ENCODE results near the gene IGSF8. TPM values are rescaled to one million over a fixed set of nuclear protein-coding genes. Genes with fewer than 3 reads are reported as not detected.

Gene IGSF8
- total and polyA plus RNA-seq, 2 experiments from 2014 or later: 32.9 to 52.2 TPM

DNA sequence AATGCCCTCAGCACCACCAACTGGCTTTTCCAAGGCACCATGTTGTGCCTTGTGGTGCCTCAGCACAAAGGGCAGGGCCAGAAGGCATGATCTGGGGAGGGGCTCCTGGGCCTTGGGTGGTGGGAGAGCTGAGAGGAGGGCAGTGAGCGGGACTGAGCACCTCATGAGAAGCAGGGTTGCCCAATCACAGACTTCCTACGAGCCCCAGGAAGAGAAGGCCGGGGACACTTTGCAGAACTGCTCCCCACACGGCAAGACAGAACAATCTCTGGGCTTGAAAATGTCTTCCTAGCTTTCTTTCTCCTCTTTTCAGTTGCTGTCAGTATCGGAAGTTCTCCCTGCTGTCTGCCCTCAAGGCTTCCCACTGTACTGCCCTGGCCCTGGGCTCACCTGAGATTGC lies 35.2 kb downstream of the IGSF8 start:
- Histone ChIP-seq H3K27ac (no peak overlapping the region), H3K9ac (no peak overlapping the region), H3K79me2 (ENCODE audit: insufficient read depth) (no peaks in the 10 kb centered on the region), H3K4me1 (ENCODE audit: insufficient read depth) (no peaks in the 10 kb centered on the region), H3F3A (ENCODE audit: insufficient read depth) (no peaks in the 10 kb centered on the region), H3K27me3 (replicated peaks; ENCODE audit: insufficient read depth) (peaks cover 23% of the 10 kb centered on the region), H3K9me2 (ENCODE audit: insufficient read depth) (no peaks in the 10 kb centered on the region), H3K36me3 (ENCODE audit: low read depth) (no peaks in the 10 kb centered on the region), H4K20me1 (ENCODE audit: insufficient read depth) (no peaks in the 10 kb centered on the region), H2AFZ (no peak overlapping the region), H3K9me3 (ENCODE audit: low read depth) (no peaks in the 10 kb centered on the region), H3K4me3 (no peak overlapping the region), H3K4me2 (ENCODE audit: unreplicated experiment) (no peak overlapping the region)
- no peak for TF ChIP-seq EZH2 (IDR thresholded peaks at IDR 0.05; ENCODE audit: insufficient read depth, poor library complexity, severe bottlenecking)
- no peak for TF ChIP-seq EZH2phosphoT487 (IDR thresholded peaks at IDR 0.05; ENCODE audit: insufficient read depth, low read depth)
- WGBS, 2 experiments (ENCODE audit: low coverage in 1 of 2, low lambda C conversion rate in 2 of 2, missing lambda C conversion rate in 2 of 2): 68 to 71% methylated on average over 5 of the region's 5 CpGs
- DNase-seq: no peak
- in situ Hi-C loops (cut with MboI): no loop called here

DNA sequence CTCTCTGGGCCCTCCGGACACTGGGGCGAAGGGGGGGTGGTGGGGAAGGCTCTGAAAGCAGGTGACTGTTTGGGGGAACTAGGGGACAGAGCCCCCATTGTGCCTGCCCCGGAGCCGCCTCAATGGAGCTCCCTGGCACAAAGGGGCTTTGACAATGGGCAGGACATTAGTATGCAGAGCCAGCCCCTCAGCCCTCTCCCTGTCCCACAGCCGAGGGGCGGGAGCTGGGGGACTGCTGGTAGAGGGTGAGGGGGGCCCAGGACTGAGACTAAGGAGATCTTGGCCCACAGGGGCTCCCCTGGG lies 36.2 kb downstream of the IGSF8 start:
- WGBS, 2 experiments (ENCODE audit: low coverage in 1 of 2, low lambda C conversion rate in 2 of 2, missing lambda C conversion rate in 2 of 2): 60 to 65% methylated on average over 4 to 6 of the region's 6 CpGs

DNA sequence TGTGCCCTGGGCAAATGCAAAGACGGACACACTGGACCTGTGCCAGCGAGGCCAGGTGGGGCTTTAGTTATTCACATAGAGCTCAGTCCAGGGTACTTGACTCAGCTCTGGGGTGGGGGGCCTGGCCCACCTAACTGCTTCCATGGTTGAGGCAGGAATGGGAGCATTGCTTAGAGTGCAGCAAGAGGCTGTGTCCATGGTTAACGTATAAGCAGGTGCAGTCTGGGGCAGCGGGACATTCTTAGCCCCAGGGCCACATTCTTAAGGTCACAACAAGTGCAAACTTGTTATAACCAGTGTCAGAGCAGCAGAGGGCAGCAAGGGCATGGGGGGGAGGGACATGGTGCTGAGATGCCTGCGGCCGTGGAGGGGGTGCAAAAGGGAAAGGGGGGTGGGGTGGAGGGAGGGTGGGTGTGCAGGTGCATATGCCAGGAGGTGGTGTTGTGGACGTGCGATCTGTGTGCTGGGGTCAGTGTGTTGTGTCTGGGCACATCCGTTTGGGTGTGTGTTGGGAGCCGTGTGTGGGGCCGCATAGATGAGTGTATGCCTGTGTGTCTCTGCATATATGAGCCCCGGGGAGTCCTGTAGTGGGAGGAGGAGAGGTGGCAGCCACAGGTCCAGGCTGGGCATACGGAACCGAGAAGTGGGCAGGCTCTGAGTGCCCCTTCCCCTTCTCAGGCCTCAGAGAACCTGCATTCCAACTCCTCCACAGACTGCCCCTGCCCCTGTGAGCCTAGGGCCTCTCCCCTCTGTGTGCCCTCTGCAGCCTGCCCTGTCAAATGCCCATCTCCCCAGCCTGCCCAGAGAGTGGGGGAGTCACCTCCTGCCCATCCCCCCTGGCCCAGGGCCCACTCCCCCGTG lies 36.8 kb downstream of the IGSF8 start:
- H3K27me3 ChIP-seq (replicated peaks; ENCODE audit: insufficient read depth): peaks cover 34% of the 10 kb centered on the region
- H4K20me1 ChIP-seq (ENCODE audit: insufficient read depth): no peaks in the 10 kb centered on the region
- no peaks in the 10 kb centered on the region for H3K36me3 ChIP-seq (ENCODE audit: low read depth)
- H3K4me3 ChIP-seq: no peak overlapping the region
- H3K4me2 ChIP-seq (ENCODE audit: unreplicated experiment): no peak overlapping the region
- H2AFZ ChIP-seq: no peak overlapping the region
- H3K79me2 ChIP-seq (ENCODE audit: insufficient read depth): no peaks in the 10 kb centered on the region
- no peak for TF ChIP-seq EZH2 (IDR thresholded peaks at IDR 0.05; ENCODE audit: insufficient read depth, poor library complexity, severe bottlenecking)
- no peak for TF ChIP-seq EZH2phosphoT487 (IDR thresholded peaks at IDR 0.05; ENCODE audit: insufficient read depth, low read depth)
- no peaks in the 10 kb centered on the region for H3K9me2 ChIP-seq (ENCODE audit: insufficient read depth)
- no peaks in the 10 kb centered on the region for H3K4me1 ChIP-seq (ENCODE audit: insufficient read depth)
- 44 to 61% methylated on average over 6 to 15 of the region's 15 CpGs for WGBS, 2 experiments (ENCODE audit: low coverage in 1 of 2, low lambda C conversion rate in 2 of 2, missing lambda C conversion rate in 2 of 2)
- no peak overlapping the region for H3K27ac ChIP-seq
- DNase-seq: no peak
- in situ Hi-C loops (cut with MboI): no loop called here
- no peak overlapping the region for H3K9ac ChIP-seq
- no peaks in the 10 kb centered on the region for H3K9me3 ChIP-seq (ENCODE audit: low read depth)
- H3F3A ChIP-seq (ENCODE audit: insufficient read depth): no peaks in the 10 kb centered on the region

More for the DNA sequence above, 36.2 kb downstream of the IGSF8 start:
- Histone ChIP-seq H2AFZ (no peak overlapping the region), H3K36me3 (ENCODE audit: low read depth) (no peaks in the 10 kb centered on the region), H3K9me3 (ENCODE audit: low read depth) (no peaks in the 10 kb centered on the region), H3K27ac (no peak overlapping the region), H3K27me3 (replicated peaks; ENCODE audit: insufficient read depth) (peaks cover 28% of the 10 kb centered on the region), H4K20me1 (ENCODE audit: insufficient read depth) (no peaks in the 10 kb centered on the region), H3K4me1 (ENCODE audit: insufficient read depth) (no peaks in the 10 kb centered on the region), H3K4me2 (ENCODE audit: unreplicated experiment) (no peak overlapping the region), H3K4me3 (no peak overlapping the region), H3K9me2 (ENCODE audit: insufficient read depth) (no peaks in the 10 kb centered on the region), H3F3A (ENCODE audit: insufficient read depth) (no peaks in the 10 kb centered on the region), H3K9ac (no peak overlapping the region), H3K79me2 (ENCODE audit: insufficient read depth) (no peaks in the 10 kb centered on the region)
- in situ Hi-C loops (cut with MboI): no loop called here
- TF ChIP-seq EZH2phosphoT487 (IDR thresholded peaks at IDR 0.05; ENCODE audit: insufficient read depth, low read depth): no peak
- TF ChIP-seq EZH2 (IDR thresholded peaks at IDR 0.05; ENCODE audit: insufficient read depth, poor library complexity, severe bottlenecking): no peak
- no peak for DNase-seq

DNA sequence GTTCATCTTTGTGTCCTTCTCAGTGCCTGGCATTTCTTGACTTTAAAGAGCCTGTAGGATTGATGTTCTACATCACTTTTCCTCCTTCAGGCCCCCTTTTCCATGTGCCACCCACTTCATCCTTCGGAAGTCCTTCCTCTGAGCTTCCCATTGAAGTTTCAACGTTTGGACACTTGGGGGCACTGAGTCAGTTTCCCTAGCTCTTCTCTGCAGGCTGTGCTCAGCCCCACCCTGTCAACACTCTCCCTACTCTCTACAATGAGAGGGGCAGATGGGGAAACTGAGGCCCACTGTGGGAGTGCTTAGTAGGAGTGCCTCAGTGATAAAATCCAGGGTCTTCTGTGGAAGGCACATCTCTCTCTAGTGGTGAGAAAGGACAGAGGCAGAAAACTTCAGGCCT lies 40.3 kb downstream of the IGSF8 start:
- TF ChIP-seq EZH2 (IDR thresholded peaks at IDR 0.05; ENCODE audit: insufficient read depth, poor library complexity, severe bottlenecking): no peak
- TF ChIP-seq EZH2phosphoT487 (IDR thresholded peaks at IDR 0.05; ENCODE audit: insufficient read depth, low read depth): no peak
- Histone ChIP-seq H3K4me1 (ENCODE audit: insufficient read depth) (no peaks in the 10 kb centered on the region), H3K9me3 (ENCODE audit: low read depth) (no peaks in the 10 kb centered on the region), H3K4me3 (no peak overlapping the region), H3F3A (ENCODE audit: insufficient read depth) (no peaks in the 10 kb centered on the region), H3K79me2 (ENCODE audit: insufficient read depth) (no peaks in the 10 kb centered on the region), H3K36me3 (ENCODE audit: low read depth) (no peaks in the 10 kb centered on the region), H3K27ac (no peak overlapping the region), H3K9me2 (ENCODE audit: insufficient read depth) (no peaks in the 10 kb centered on the region), H3K4me2 (ENCODE audit: unreplicated experiment) (no peak overlapping the region), H2AFZ (no peak overlapping the region), H3K9ac (no peak overlapping the region), H3K27me3 (replicated peaks; ENCODE audit: insufficient read depth) (peaks cover 42% of the 10 kb centered on the region), H4K20me1 (ENCODE audit: insufficient read depth) (no peaks in the 10 kb centered on the region)
- WGBS, 2 experiments (ENCODE audit: low coverage in 1 of 2, low lambda C conversion rate in 2 of 2, missing lambda C conversion rate in 2 of 2): 19 to 26% methylated on average over 2 of the region's 2 CpGs
- in situ Hi-C loops (cut with MboI): no loop called here
- peak; percentile 44 for DNase-seq

Data from GM23248 (cell line).